GM23248 (cell line): ENCODE data around the gene L3MBTL4. TPM values are rescaled to one million over a fixed set of nuclear protein-coding genes. Genes with fewer than 3 reads are reported as not detected.

ENCODE experiments used
- DNase-seq: peaks from one replicate; pipeline ENCODE4 v3.0.0-alpha.2; 2015
- H2AFZ ChIP-seq: fragments of 200-600 bp; sonication (generic); 2 replicates; pipeline ENCODE4 v1.6.1; 2016; ENCODE audit warnings: antibody characterized with exemption
- H3F3A ChIP-seq: fragments of 200-600 bp; sonication (generic); 2 replicates; pipeline ENCODE4 v1.6.1; 2016; ENCODE audit warnings: mild to moderate bottlenecking, antibody characterized with exemption, mixed run types; ENCODE audit not compliant: insufficient read depth
- H3K27ac ChIP-seq: fragments of 200-600 bp; sonication (generic); 2 replicates; pipeline ENCODE4 v1.5.1; 2016; ENCODE audit warnings: mild to moderate bottlenecking
- H3K27me3 ChIP-seq: fragments of 200-600 bp; sonication (generic); replicated peaks from 2 replicates; pipeline ENCODE4 v1.6.1; 2016; ENCODE audit warnings: mild to moderate bottlenecking; ENCODE audit not compliant: insufficient read depth
- H3K36me3 ChIP-seq: fragments of 200-600 bp; sonication (generic); 2 replicates; pipeline ENCODE4 v1.6.1; 2016; ENCODE audit warnings: low read depth, mild to moderate bottlenecking
- H3K4me1 ChIP-seq: fragments of 200-600 bp; sonication (generic); 2 replicates; pipeline ENCODE4 v1.6.1; 2016; ENCODE audit warnings: mild to moderate bottlenecking; ENCODE audit not compliant: insufficient read depth
- H3K4me2 ChIP-seq: fragments of 200-600 bp; sonication (generic); one replicate; pipeline ENCODE4 v1.6.1; 2016; ENCODE audit warnings: mild to moderate bottlenecking; ENCODE audit not compliant: unreplicated experiment
- H3K4me3 ChIP-seq: fragments of 200-600 bp; sonication (generic); 2 replicates; pipeline ENCODE4 v1.5.1; 2016; ENCODE audit warnings: mild to moderate bottlenecking
- H3K79me2 ChIP-seq: fragments of 200-600 bp; sonication (generic); 2 replicates; pipeline ENCODE4 v1.6.1; 2016; ENCODE audit warnings: mild to moderate bottlenecking; ENCODE audit not compliant: insufficient read depth
- H3K9ac ChIP-seq: fragments of 200-600 bp; sonication (generic); 2 replicates; pipeline ENCODE4 v1.6.1; 2016; ENCODE audit warnings: mild to moderate bottlenecking
- H3K9me2 ChIP-seq: fragments of 200-600 bp; sonication (generic); 2 replicates; pipeline ENCODE4 v1.6.1; 2016; ENCODE audit warnings: mixed run types, mild to moderate bottlenecking, moderate library complexity; ENCODE audit not compliant: insufficient read depth
- H3K9me3 ChIP-seq: fragments of 200-600 bp; sonication (generic); one replicate; pipeline ENCODE4 v1.6.1; 2017; ENCODE audit warnings: low read depth
- H4K20me1 ChIP-seq: fragments of 200-600 bp; sonication (generic); 2 replicates; pipeline ENCODE4 v1.6.0; 2016; ENCODE audit not compliant: insufficient read depth
- EZH2 ChIP-seq: fragments of 200-600 bp; sonication (generic); IDR thresholded peaks from 2 replicates; pipeline ENCODE4 v1.6.1; 2018; ENCODE audit warnings: antibody characterized with exemption, mild to moderate bottlenecking; ENCODE audit not compliant: insufficient read depth, poor library complexity, severe bottlenecking
- EZH2phosphoT487 ChIP-seq: fragments of 200-600 bp; sonication (generic); IDR thresholded peaks from 2 replicates; pipeline ENCODE4 v1.6.1; 2018; ENCODE audit warnings: antibody characterized with exemption, moderate library complexity, mild to moderate bottlenecking, low read depth; ENCODE audit not compliant: insufficient read depth
- WGBS, 2 experiments: methylation state at CpG; one replicate each; pipeline ENCODE4 v1.1.6; 2015 to 2017; ENCODE audit warnings: low lambda C conversion rate in 2 of 2, low coverage in 1 of 2; ENCODE audit errors: missing lambda C conversion rate in 2 of 2; 5-methylcytosine and 5-hydroxymethylcytosine counted together
- in situ Hi-C: fragments of 300-500 bp; cut with MboI; formaldehyde crosslinking; loops from 2 replicates; pipeline ENCODE4 v1.15.0; 2020
- polyA plus RNA-seq: library from polyadenylated mRNA; unstranded; fragments of >200 nt; fragmentation: Nextera tagmentation; extraction: Ambion mirVana; gene quantifications from 2 replicates; pipeline ENCODE4 v1.2.1, GENCODE V29; 2016
- total RNA-seq: library from RNA; depleted of rRNA; stranded (reverse); fragments of >200 nt; shearing (Covaris generic); gene quantifications from 2 replicates; pipeline ENCODE4 v1.2.3, GENCODE V29; 2014

Gene L3MBTL4
- total and polyA plus RNA-seq, 2 experiments from 2014 or later, result not detected

DNA sequence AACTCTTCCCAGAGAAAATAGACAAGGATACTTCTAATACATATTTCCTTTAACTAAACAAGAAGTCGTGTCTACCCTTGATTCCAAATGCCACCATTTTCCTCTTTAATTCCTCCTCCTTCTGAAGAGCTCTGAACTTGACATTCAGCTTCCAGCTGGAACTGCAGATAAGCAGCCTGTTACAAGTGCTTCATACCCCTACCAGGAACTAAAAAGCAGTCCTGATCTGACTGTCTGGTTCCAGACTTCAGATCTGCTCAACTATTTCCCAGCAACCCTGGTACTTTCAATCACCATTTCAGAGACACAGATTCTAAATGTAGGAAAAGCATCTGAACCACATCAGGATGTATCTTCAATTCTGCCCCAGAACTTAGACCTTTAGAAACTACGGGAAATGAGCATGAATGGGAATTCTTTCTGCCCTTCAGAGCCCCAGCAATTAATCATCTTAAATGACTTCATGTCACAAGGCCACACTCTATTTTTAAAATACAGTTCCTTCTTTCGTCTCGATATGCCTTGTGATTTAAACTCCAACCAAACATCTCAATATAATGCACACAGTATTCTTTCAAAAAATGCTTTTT is 159.5 kb downstream of the L3MBTL4 start:
- Histone ChIP-seq H3K4me1 (no peaks in the 10 kb centered on the region), H4K20me1 (no peaks in the 10 kb centered on the region), H3K27ac (no peak overlapping the region), H3K9ac (no peak overlapping the region), H3F3A (no peaks in the 10 kb centered on the region), H3K4me3 (no peak overlapping the region), H3K79me2 (no peaks in the 10 kb centered on the region), H2AFZ (no peak overlapping the region), H3K27me3 (no peaks in the 10 kb centered on the region), H3K9me3 (no peaks in the 10 kb centered on the region), H3K4me2 (no peak overlapping the region), H3K9me2 (no peaks in the 10 kb centered on the region), H3K36me3 (no peaks in the 10 kb centered on the region)
- 14% methylated on average over 4 of the region's 4 CpGs for WGBS, 2 experiments
- no peak for DNase-seq
- no peak for TF ChIP-seq EZH2
- TF ChIP-seq EZH2phosphoT487, result no peak
- in situ Hi-C loops, result no loop called here

DNA sequence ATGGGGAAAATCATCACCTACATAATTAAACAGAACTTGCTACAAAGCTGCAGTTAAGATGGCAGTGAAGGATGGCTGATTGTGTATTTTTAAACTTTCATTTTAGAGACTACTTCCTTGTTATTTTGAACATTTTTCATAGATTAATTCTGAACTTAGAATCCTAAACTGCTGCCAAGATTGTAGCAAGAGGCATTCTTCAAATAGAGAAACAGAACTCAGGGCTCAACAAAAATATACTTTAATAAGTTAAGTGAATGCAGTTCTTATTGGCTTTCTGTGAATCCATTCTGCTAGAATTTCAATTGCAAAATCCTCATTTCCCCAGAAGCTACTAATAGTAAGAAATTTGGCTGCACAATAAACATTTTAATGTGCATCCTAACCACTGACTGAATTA is 160.3 kb downstream of the L3MBTL4 start:
- Histone ChIP-seq H3K27me3 (no peaks in the 10 kb centered on the region), H3K4me1 (no peaks in the 10 kb centered on the region), H2AFZ (no peak overlapping the region), H3K27ac (no peak overlapping the region), H3K36me3 (no peaks in the 10 kb centered on the region), H3K4me3 (no peak overlapping the region), H3K9me2 (no peaks in the 10 kb centered on the region), H3F3A (no peaks in the 10 kb centered on the region), H3K9me3 (no peaks in the 10 kb centered on the region), H3K79me2 (no peaks in the 10 kb centered on the region), H3K4me2 (no peak overlapping the region), H3K9ac (no peak overlapping the region), H4K20me1 (no peaks in the 10 kb centered on the region)
- no peak for TF ChIP-seq EZH2phosphoT487
- TF ChIP-seq EZH2, result no peak
- in situ Hi-C loops, result no loop called here
- DNase-seq, result no peak

DNA sequence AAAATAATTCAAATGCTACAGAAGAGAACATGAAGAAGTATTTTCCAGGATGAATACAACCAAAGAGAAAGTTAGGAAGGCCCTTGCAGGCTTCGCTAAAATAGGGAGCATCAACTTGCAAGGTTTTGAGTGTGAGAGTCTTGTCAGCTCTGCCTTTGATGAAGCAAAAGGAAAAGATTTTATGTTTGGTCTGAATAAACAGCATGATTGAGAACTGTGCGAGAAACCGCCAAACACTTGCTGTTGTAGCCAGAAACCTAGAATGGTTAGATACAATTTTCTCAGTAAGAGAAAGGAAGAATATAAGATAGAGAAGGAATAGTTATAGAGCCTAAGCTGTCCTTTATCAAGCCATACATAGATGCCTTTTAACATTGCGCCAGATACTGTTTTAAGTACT is 163.6 kb downstream of the L3MBTL4 start:
- in situ Hi-C loops, result no loop called here
- Histone ChIP-seq H4K20me1 (no peaks in the 10 kb centered on the region), H3F3A (no peaks in the 10 kb centered on the region), H3K27ac (no peak overlapping the region), H3K36me3 (no peaks in the 10 kb centered on the region), H3K79me2 (no peaks in the 10 kb centered on the region), H3K27me3 (no peaks in the 10 kb centered on the region), H3K9me2 (no peaks in the 10 kb centered on the region), H3K4me1 (no peaks in the 10 kb centered on the region), H3K4me2 (no peak overlapping the region), H3K9me3 (no peaks in the 10 kb centered on the region), H3K4me3 (no peak overlapping the region), H2AFZ (no peak overlapping the region), H3K9ac (no peak overlapping the region)
- TF ChIP-seq EZH2phosphoT487 (no peak), EZH2 (no peak)
- 80 to 86% methylated on average over 4 of the region's 4 CpGs for WGBS, 2 experiments
- DNase-seq, result no peak

DNA sequence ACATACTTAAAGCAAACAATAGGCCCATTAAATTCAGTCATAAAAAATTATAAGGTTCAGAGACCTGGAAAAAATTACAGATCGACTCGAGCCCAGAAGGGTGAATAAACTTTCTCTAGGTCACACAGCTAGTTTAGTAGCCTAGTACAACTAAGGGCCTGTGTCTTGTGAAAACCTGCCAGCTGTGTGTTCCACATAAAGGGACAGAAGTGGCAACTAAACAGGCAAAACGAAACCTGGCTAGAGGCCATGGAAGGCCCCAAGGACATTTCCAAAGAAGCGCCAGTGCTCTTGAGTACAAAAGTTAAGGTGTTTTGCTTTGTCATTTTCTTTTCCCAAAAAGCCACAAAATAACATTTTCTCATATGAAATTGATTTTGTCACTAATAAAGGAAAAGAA is 164.9 kb downstream of the L3MBTL4 start:
- no peak overlapping the region for H3K27ac ChIP-seq
- no peak overlapping the region for H2AFZ ChIP-seq
- no peak overlapping the region for H3K9ac ChIP-seq
- no peak overlapping the region for H3K4me2 ChIP-seq
- 40 to 49% methylated on average over 4 of the region's 4 CpGs for WGBS, 2 experiments
- in situ Hi-C loops, result no loop called here
- no peaks in the 10 kb centered on the region for H4K20me1 ChIP-seq
- no peaks in the 10 kb centered on the region for H3K36me3 ChIP-seq
- no peak for DNase-seq
- H3K4me3 ChIP-seq, result no peak overlapping the region
- no peaks in the 10 kb centered on the region for H3K9me2 ChIP-seq
- H3K9me3 ChIP-seq, result no peaks in the 10 kb centered on the region
- H3K79me2 ChIP-seq, result no peaks in the 10 kb centered on the region
- H3K27me3 ChIP-seq, result no peaks in the 10 kb centered on the region
- H3K4me1 ChIP-seq, result no peaks in the 10 kb centered on the region
- no peak for TF ChIP-seq EZH2phosphoT487
- TF ChIP-seq EZH2, result no peak
- H3F3A ChIP-seq, result no peaks in the 10 kb centered on the region

DNA sequence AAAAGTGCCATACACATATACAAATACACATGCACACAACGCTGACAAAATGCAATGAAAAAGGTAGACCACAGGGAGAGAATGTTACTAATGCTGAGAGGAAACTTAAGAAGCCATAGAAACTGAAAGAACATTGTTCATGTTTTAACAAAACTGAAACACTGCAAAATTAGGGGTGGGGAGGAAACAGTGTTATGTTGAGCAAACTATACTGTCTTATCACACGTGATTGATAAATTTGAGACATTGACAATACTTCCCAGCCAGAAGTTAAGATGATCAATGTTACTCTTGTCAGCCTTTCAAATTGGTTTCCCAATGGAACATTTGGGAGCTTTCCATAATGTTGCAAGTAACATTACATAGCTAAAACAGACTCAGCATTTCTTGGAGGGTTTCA is 165.5 kb downstream of the L3MBTL4 start:
- no peak overlapping the region for H3K27ac ChIP-seq
- no peak for DNase-seq
- no peaks in the 10 kb centered on the region for H3K9me3 ChIP-seq
- TF ChIP-seq EZH2phosphoT487, result no peak
- TF ChIP-seq EZH2, result no peak
- H3K9me2 ChIP-seq, result no peaks in the 10 kb centered on the region
- no peaks in the 10 kb centered on the region for H3F3A ChIP-seq
- H3K4me3 ChIP-seq, result no peak overlapping the region
- H3K4me2 ChIP-seq, result no peak overlapping the region
- H3K4me1 ChIP-seq, result no peaks in the 10 kb centered on the region
- in situ Hi-C loops, result no loop called here
- H4K20me1 ChIP-seq, result no peaks in the 10 kb centered on the region
- no peaks in the 10 kb centered on the region for H3K27me3 ChIP-seq
- H2AFZ ChIP-seq, result no peak overlapping the region
- no peaks in the 10 kb centered on the region for H3K79me2 ChIP-seq
- H3K9ac ChIP-seq, result no peak overlapping the region
- 7 to 12% methylated on average over 2 of the region's 2 CpGs for WGBS, 2 experiments
- H3K36me3 ChIP-seq, result no peaks in the 10 kb centered on the region
